Right cardiac atrium (tissue), 5 donors: ENCODE results near the gene MPPE1. TPM values are rescaled to one million over a fixed set of nuclear protein-coding genes. Genes with fewer than 3 reads are reported as not detected.
"Not testable (repeated sequence)": the region's sequence is repeated elsewhere in the genome, so short reads cannot be mapped to it uniquely, and the experiment has no call there.

Source experiments
- ATAC-seq, 2 donors: fragments of 200-7000 bp; cut with Tn5 transposase; one replicate each; pipeline versions ENCODE4 v1.8.0 to v1.9.1; 2020; ENCODE audit warnings: moderate library complexity in 2 of 2, mild to moderate bottlenecking in 1 of 2
- DNase-seq, 3 donors: peaks; one replicate each; pipeline ENCODE4 v3.0.0-alpha.2; 2020
- H3K27ac ChIP-seq: one replicate; pipeline ENCODE4 v1.5.1; 2013; ENCODE audit warnings: mild to moderate bottlenecking, low read length, control low read depth, moderate library complexity
- H3K27me3 ChIP-seq: one replicate; pipeline ENCODE4 v1.6.1; 2013; ENCODE audit not compliant: control insufficient read depth, insufficient read depth
- H3K4me1 ChIP-seq: one replicate; pipeline ENCODE4 v1.6.1; 2013; ENCODE audit warnings: low read length; ENCODE audit not compliant: control insufficient read depth, insufficient read depth
- H3K4me3 ChIP-seq: one replicate; pipeline ENCODE4 v1.5.1; 2013; ENCODE audit warnings: low read length, control low read depth
- H3K9me3 ChIP-seq: one replicate; pipeline ENCODE4 v1.6.1; 2013; ENCODE audit warnings: low read length; ENCODE audit not compliant: control insufficient read depth
- WGBS: extraction: QIAGEN DNeasy Blood & Tissue Kit; methylation state at CpG from one replicate; pipeline ENCODE4 v1.1.7; 2013; 5-methylcytosine and 5-hydroxymethylcytosine counted together
- intact Hi-C, 4 donors: fragments of 100-400 bp; cut with DNase I; formaldehyde crosslinking; loops; one replicate each; pipeline versions ENCODE4 v1.11.0 to v1.14.0; 2022 to 2023
- polyA plus RNA-seq: library from polyadenylated mRNA; stranded (reverse); fragments of 200-250 nt; gene quantifications from one replicate; pipeline ENCODE4 v1.2.3, GENCODE V29; 2013
- total RNA-seq, 4 donors: library from RNA; stranded (reverse); fragmentation: NEBNext Ultra II Directional; extraction: Animal tissue kit (Norgen Biotek cat#: 25700); gene quantifications; one replicate each; pipeline ENCODE4 v1.2.1, GENCODE V29; 2021
- donor health status: healthy with polysubstance abuse.
- donor health status: DM: no; HTN: yes; CAD: no.
- donor health status: DM: no; HTN: no; CAD: no.
- donor health status: DM: no; HTN: yes; CAD: no; lungs with severe emphysema.
- donor health status: DM: yes; HTN: yes; CAD: no.

The MPPE1 gene
- total and polyA plus RNA-seq, 5 donors, result 20.7 to 40.6 (median 31.5) TPM

DNA sequence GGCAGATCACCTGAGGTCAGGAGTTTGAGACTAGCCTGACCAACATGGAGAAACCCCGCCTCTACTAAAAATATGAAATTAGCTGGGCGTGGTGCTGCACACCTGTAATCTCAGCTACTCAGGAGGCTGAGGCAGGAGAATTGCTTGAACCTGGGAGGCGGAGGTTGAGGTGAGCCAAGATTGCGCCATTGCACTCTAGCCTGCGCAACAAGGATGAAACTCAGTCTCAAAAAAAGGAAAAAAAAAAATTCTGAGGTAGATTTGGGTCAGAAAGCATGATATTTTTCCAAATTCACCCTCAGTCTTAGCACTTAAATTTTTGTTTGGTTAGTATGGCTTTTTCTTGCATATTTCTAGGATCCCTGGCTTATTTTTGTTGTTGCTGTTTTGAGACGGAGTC is 53.6 kb downstream of the MPPE1 start:
- ATAC-seq, H3K9me3 ChIP-seq, DNase-seq, H3K4me3 ChIP-seq, intact Hi-C loops, H3K27ac ChIP-seq, H3K27me3 ChIP-seq, H3K4me1 ChIP-seq: not testable (repeated sequence)
- 89% methylated on average over 6 of the region's 6 CpGs for WGBS

DNA sequence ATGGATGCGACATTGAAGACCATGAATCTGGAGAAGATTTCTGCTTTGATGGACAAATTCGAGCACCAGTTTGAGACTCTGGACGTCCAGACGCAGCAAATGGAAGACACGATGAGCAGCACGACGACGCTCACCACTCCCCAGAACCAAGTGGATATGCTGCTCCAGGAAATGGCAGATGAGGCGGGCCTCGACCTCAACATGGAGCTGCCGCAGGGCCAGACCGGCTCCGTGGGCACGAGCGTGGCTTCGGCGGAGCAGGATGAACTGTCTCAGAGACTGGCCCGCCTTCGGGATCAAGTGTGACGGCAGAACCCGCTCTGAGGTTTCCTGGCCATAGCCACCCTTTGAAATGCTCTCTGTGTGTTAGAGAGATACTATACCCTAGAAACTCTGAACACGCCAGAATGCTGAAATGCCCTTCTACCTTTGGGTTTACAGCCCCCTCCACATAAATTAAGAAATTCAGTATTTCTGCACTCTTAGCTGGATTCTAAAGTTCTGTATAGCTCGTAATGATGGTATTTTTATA is 56.2 kb downstream of the MPPE1 start:
- H3K4me1 ChIP-seq, result no peaks in the 10 kb centered on the region
- peak overlapping the region; percentile 93 for H3K27ac ChIP-seq
- peak in 2 of 3 donors; percentile 53 to 69 for DNase-seq
- intact Hi-C loops, result no loop called here
- H3K4me3 ChIP-seq, result peak overlapping the region; percentile 91
- no peaks in the 10 kb centered on the region for H3K9me3 ChIP-seq
- peak; percentile 2 to 18 for ATAC-seq
- under 1% methylated on average over 23 of the region's 23 CpGs for WGBS
- H3K27me3 ChIP-seq, result no peaks in the 10 kb centered on the region

DNA sequence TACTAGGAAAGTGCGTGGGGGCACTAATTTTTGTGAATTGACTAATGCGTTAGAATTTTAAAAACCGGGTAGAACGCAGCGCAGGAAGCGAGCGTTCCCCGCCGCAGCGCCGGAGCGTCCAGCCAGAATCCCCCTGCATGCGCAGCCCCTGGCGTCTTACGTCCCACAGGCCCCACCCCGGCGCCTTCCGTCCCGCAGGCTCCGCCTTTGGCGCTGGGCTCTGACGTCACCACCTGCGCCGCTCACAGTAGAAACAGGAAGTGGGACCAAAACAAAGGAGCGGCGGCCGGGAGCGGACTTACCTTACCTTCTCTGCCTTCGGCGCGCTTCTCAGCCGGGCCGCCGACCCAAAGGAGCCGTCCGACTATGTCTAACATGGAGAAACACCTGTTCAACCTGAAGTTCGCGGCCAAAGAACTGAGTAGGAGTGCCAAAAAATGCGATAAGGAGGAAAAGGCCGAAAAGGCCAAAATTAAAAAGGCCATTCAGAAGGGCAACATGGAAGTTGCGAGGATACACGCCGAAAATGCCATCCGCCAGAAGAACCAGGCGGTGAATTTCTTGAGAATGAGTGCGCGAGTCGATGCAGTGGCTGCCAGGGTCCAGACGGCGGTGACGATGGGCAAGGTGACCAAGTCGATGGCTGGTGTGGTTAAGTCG is 56.8 kb downstream of the MPPE1 start, which contains the start of gene CHMP1B:
Gene CHMP1B, plus strand, starts transcription at position 268 of the 660 bp plus-strand sequence. Its CDS starts 99 bp downstream, at position 367.
- H3K4me1 ChIP-seq, result no peaks in the 10 kb centered on the region
- intact Hi-C loops, result no loop called here
- DNase-seq (peak; percentile 99 to 100 (median 99)), ATAC-seq (peak; percentile 99)
- under 1% methylated on average over 53 of the region's 53 CpGs for WGBS
- H3K9me3 ChIP-seq, result no peaks in the 10 kb centered on the region
- H3K27me3 ChIP-seq, result no peaks in the 10 kb centered on the region
- H3K4me3 ChIP-seq, result peak within 1 kb of the TSS; percentile 91
- peak within 1 kb of the TSS; percentile 97 for H3K27ac ChIP-seq

DNA sequence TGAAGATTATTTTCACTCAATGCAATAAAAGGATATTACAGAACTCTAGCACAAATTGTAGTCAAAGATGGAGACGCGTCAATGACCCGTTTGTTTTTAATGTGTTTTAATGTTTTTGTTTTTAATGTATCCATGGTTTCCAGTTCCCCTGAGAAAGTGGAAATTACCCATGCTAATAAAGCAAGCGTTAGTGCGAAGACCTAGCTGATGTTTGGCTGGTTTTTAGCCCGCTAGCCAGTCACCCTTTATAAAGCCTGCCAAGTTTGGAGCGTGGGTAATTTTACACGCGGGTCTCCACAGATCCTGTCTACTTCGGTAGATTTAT is 57.3 kb downstream of the MPPE1 start:
- Histone ChIP-seq H3K4me1 (no peaks in the 10 kb centered on the region), H3K27me3 (no peaks in the 10 kb centered on the region), H3K4me3 (peak overlapping the region; percentile 91), H3K9me3 (no peaks in the 10 kb centered on the region), H3K27ac (peak overlapping the region; percentile 97)
- DNase-seq (peak in 1 of 3 donors; percentile 59), ATAC-seq (peak; percentile 73 to 75)
- WGBS, result under 1% methylated on average over 10 of the region's 10 CpGs
- intact Hi-C loops, result no loop called here

DNA sequence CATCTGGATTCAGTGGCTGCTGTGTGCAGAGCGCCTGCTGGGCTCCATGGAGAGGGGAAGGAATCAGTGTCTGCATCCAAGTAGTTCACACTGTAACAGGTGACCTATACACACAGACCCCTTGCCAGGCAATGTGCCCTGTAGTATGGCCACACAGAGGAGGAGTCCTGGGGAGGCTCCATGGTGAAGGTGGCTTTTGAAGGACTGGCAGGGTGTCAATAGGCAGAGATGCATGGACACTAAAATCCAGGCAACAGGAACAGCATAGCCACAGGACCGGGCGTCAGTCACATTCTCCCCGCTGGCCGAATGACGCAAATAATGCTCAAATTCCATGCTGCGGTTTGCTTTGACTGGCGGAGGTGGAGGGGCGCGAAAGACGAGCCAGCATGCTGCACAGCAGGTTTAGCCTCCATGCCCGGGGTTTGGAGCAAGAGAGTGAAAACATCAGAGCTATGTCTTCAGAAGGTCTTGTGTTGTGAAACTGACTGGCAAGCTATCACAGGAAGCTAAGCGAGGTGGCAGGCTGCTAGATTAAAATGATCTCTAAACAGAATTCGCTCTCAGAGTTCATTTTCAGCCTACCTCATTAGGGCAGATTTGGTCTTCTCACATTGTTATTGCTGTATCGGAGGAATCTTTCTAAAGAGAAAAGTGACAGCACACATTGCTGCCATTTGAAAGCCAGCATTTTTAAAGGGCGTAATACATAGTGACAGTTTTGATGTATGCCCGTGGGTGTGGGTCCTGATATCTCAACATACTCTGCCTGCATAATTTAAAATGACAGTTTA is 58.1 kb downstream of the MPPE1 start:
- peak overlapping the region; percentile 91 for H3K4me3 ChIP-seq
- WGBS, result 5% methylated on average over 17 of the region's 17 CpGs
- DNase-seq, result peak; percentile 79 to 86 (median 83)
- no peaks in the 10 kb centered on the region for H3K9me3 ChIP-seq
- H3K4me1 ChIP-seq, result no peaks in the 10 kb centered on the region
- no peaks in the 10 kb centered on the region for H3K27me3 ChIP-seq
- ATAC-seq, result peak; percentile 66 to 74
- intact Hi-C loops, result no loop called here
- H3K27ac ChIP-seq, result peak overlapping the region; percentile 86

DNA sequence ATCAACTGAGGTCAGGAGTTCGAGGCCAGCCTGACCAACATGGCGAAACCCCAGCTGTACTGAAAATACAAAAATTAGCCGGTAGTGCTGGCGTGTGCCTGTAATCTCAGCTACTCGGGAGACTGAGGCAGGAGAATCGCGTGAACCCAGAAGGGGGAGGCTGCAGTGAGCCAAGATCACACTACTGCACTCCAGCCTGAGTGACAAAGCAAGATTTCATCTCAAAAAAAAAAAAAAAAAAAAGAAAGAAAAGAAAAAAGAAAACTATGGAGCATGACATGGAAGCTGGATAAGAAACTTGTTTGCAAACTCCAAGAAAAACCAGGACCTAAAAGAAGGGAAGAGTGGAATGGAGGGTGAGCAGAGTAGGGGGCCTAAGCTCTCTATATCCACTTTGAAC is 58.8 kb downstream of the MPPE1 start:
- Histone ChIP-seq H3K27ac (no peak overlapping the region), H3K4me3 (no peak overlapping the region), H3K27me3 (no peaks in the 10 kb centered on the region), H3K9me3 (no peaks in the 10 kb centered on the region), H3K4me1 (no peaks in the 10 kb centered on the region)
- DNase-seq (no peak), ATAC-seq (no peak)
- intact Hi-C loops, result no loop called here
- 83% methylated on average over 7 of the region's 7 CpGs for WGBS

DNA sequence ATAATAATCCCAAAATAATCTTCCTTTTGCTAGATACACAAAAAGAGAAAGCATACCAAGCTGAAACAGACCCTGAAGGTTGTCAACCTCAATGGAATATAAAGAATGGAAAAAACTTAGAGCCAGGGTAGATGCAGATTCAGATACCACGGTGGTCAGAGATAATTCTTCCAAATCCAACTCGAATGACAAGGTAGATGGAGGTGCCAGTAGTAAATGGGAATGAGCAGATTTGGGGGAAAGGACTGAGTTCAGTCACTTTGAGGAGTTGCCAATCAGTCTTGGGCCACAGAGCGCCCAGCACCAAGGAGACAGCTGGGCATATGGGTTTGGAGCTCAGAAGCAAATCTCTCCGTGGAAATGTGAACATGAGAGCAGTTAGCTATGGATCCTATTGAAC is 60.3 kb downstream of the MPPE1 start:
- no peak for DNase-seq
- Histone ChIP-seq H3K9me3 (no peaks in the 10 kb centered on the region), H3K27me3 (no peaks in the 10 kb centered on the region), H3K4me1 (no peaks in the 10 kb centered on the region), H3K4me3 (no peak overlapping the region), H3K27ac (no peak overlapping the region)
- ATAC-seq, result no peak
- intact Hi-C loops, result no loop called here
- WGBS, result 86% methylated on average over 4 of the region's 4 CpGs

DNA sequence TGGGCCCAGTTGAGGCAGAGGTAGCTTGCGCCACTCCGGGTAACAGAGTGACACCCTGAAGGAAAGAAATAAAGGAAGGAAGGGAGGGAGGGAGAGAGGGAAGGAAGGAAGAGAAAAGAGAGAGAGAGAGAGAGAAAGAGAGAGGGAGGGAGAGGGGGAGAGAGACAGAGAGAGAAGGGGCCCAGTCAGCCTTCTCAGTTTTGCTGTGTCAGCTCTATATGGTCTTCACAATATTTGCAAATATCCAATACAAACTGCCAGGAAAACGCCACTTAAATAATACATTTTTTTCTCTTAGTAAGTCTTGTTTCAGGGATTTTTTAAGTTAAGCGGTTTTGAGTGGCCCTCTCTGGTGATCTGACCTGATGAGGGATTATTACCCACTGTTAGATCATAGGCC is 62.5 kb downstream of the MPPE1 start:
- no peaks in the 10 kb centered on the region for H3K27me3 ChIP-seq
- DNase-seq (no peak), ATAC-seq (no peak)
- H3K9me3 ChIP-seq, result no peaks in the 10 kb centered on the region
- H3K4me1 ChIP-seq, result no peaks in the 10 kb centered on the region
- H3K4me3 ChIP-seq, result no peak overlapping the region
- 86% methylated on average over 4 of the region's 4 CpGs for WGBS
- H3K27ac ChIP-seq, result no peak overlapping the region
- intact Hi-C loops, result no loop called here

DNA sequence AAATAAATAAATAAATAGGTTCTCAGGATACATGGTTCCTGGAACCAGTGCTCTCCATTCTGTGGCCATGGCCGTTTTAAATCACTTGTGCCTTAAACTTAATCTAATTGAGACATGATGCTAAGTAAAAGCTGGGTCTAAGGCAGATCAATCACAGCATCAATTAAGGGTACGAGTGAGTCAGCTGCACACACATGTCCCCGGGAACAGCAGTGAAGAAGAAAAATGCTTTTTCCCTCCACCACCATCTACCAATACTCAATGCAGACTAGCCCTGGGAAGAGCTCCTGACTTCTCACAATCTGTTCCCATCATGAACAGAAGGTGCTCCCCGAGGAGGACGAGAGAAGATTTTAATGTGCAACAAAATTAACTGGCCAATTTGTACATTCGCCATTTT is 63.7 kb downstream of the MPPE1 start:
- no peak for DNase-seq
- H3K9me3 ChIP-seq, result no peaks in the 10 kb centered on the region
- no peaks in the 10 kb centered on the region for H3K4me1 ChIP-seq
- H3K27ac ChIP-seq, result no peak overlapping the region
- 90% methylated on average over 6 of the region's 6 CpGs for WGBS
- intact Hi-C loops, result no loop called here
- H3K4me3 ChIP-seq, result no peak overlapping the region
- H3K27me3 ChIP-seq, result no peaks in the 10 kb centered on the region
- ATAC-seq, result no peak

DNA sequence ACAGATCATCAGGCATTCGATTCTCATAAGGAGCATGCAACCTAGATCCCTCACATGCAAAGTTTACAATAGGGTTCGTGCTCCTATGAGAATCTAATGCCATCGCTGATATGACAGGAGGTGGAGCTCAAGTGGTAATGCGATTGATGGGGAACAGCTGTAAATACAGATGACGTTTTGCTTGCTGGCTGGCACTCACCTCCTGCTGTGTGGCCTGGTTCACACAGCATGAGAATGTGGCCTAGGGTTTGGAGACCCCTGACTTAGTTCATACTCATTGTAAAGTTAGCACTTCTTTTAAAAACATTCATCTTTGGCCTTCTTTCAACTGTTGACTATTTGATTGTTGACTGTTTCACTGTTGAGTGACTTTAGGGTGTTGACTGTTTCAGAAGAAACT is 65.6 kb downstream of the MPPE1 start:
- no peaks in the 10 kb centered on the region for H3K9me3 ChIP-seq

DNA sequence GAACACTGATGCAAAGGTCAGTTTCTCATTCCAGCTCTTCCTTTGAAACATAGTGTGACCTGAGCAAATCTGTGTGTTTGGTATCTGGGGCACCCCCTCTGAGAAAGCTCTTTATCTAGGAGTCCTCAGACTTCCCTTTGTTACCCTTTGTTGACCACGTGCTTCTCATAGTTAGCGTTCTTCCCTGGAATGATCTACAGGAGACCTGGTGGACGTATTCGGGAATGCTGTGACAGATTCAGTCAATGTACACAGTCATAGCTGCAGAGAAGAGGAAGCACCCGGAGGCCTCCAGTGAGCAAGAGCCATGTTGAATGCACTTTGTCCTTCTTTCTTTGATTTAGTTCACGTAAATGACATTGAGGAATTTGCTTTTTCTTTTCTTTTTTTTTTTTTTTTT is 67.6 kb downstream of the MPPE1 start:
- 38% methylated on average over 6 of the region's 6 CpGs for WGBS
- H3K27ac ChIP-seq, result no peak overlapping the region
- intact Hi-C loops, result no loop called here
- H3K4me3 ChIP-seq, result no peak overlapping the region
- no peaks in the 10 kb centered on the region for H3K9me3 ChIP-seq
- no peaks in the 10 kb centered on the region for H3K4me1 ChIP-seq
- H3K27me3 ChIP-seq, result no peaks in the 10 kb centered on the region
- DNase-seq (no peak), ATAC-seq (no peak)

More for the DNA sequence above, 65.6 kb downstream of the MPPE1 start:
- intact Hi-C loops, result no loop called here
- no peaks in the 10 kb centered on the region for H3K27me3 ChIP-seq
- 73% methylated on average over 5 of the region's 5 CpGs for WGBS
- no peaks in the 10 kb centered on the region for H3K4me1 ChIP-seq
- H3K4me3 ChIP-seq, result no peak overlapping the region
- ATAC-seq, result no peak
- no peak overlapping the region for H3K27ac ChIP-seq
- DNase-seq, result no peak
